Neural progenitor cell (in vitro differentiated cells): Measurements from ENCODE around the gene UHRF1. TPM values are rescaled to one million over a fixed set of nuclear protein-coding genes. Genes with fewer than 3 reads are reported as not detected.

Experiments used
- DNase-seq: peaks from one replicate; pipeline ENCODE4 v3.0.0-alpha.2; 2016; ENCODE audit warnings: low spot score
- H2AFZ ChIP-seq: fragments of 200-600 bp; sonication (generic); replicated peaks from 2 replicates; pipeline ENCODE4 v1.6.1; 2016; ENCODE audit warnings: antibody characterized with exemption
- H3F3A ChIP-seq: fragments of 200-600 bp; sonication (generic); 2 replicates; pipeline ENCODE4 v1.6.1; 2016; ENCODE audit warnings: antibody characterized with exemption, low read depth
- H3K27ac ChIP-seq: fragments of 200-600 bp; sonication (generic); 2 replicates; pipeline ENCODE4 v1.5.1; 2016; ENCODE audit warnings: mild to moderate bottlenecking
- H3K27me3 ChIP-seq: fragments of 200-600 bp; sonication (generic); 2 replicates; pipeline ENCODE4 v1.6.1; 2016; ENCODE audit warnings: mild to moderate bottlenecking, moderate library complexity
- H3K36me3 ChIP-seq: fragments of 200-600 bp; sonication (generic); 2 replicates; pipeline ENCODE4 v1.5.1; 2016
- H3K4me1 ChIP-seq: fragments of 200-600 bp; sonication (generic); 2 replicates; pipeline ENCODE4 v1.6.1; 2016; ENCODE audit warnings: mixed run types
- H3K4me2 ChIP-seq: fragments of 200-600 bp; sonication (generic); 2 replicates; pipeline ENCODE4 v1.6.1; 2016
- H3K4me3 ChIP-seq: fragments of 200-600 bp; sonication (generic); 2 replicates; pipeline ENCODE4 v1.5.1; 2016
- H3K79me2 ChIP-seq: fragments of 200-600 bp; sonication (generic); 2 replicates; pipeline ENCODE4 v1.6.1; 2016; ENCODE audit warnings: low read depth
- H3K9ac ChIP-seq: fragments of 200-600 bp; sonication (generic); 2 replicates; pipeline ENCODE4 v1.6.1; 2016
- H3K9me3 ChIP-seq: fragments of 200-600 bp; sonication (generic); 2 replicates; pipeline ENCODE4 v1.5.1; 2016; ENCODE audit warnings: low read depth
- H4K20me1 ChIP-seq: fragments of 200-600 bp; sonication (generic); 2 replicates; pipeline ENCODE4 v1.6.1; 2016; ENCODE audit warnings: low read depth
- H3K27ac Mint-ChIP-seq: 3 replicates; pipeline ENCODE4 v1.8.0; 2021; ENCODE audit warnings: mixed read lengths
- H3K27me3 Mint-ChIP-seq: 2 replicates; pipeline ENCODE4 v1.8.0; 2022; ENCODE audit warnings: low read depth, mild to moderate bottlenecking, inconsistent platforms, moderate library complexity, mixed read lengths; ENCODE audit not compliant: insufficient read depth
- H3K36me3 Mint-ChIP-seq: 3 replicates; pipeline ENCODE4 v1.8.0; 2021; ENCODE audit warnings: mixed read lengths
- H3K4me1 Mint-ChIP-seq: 3 replicates; pipeline ENCODE4 v1.8.0; 2021; ENCODE audit warnings: mixed read lengths
- H3K4me3 Mint-ChIP-seq: 3 replicates; pipeline ENCODE4 v1.8.0; 2021; ENCODE audit warnings: mild to moderate bottlenecking, moderate library complexity, mixed read lengths
- H3K9me3 Mint-ChIP-seq: 3 replicates; pipeline ENCODE4 v1.8.0; 2020; ENCODE audit warnings: mixed read lengths
- EZH2 ChIP-seq: fragments of 200-600 bp; sonication (generic); IDR thresholded peaks from 2 replicates; pipeline ENCODE4 v1.6.1; 2017; ENCODE audit warnings: antibody characterized with exemption, mild to moderate bottlenecking, moderate library complexity
- EZH2phosphoT487 ChIP-seq: fragments of 200-600 bp; sonication (generic); IDR thresholded peaks from 2 replicates; pipeline ENCODE4 v1.6.1; 2017; ENCODE audit warnings: antibody characterized with exemption
- total RNA-seq: library from RNA; depleted of rRNA; stranded (reverse); fragments of >200 nt; gene quantifications from 2 replicates; pipeline ENCODE4 v1.2.3, GENCODE V29; 2015; ENCODE audit warnings: low replicate concordance
- TF ChIP-seq, protein P1 (sequence below): fragments of 200-600 bp; sonication (generic); IDR thresholded peaks from 2 replicates; pipeline ENCODE4 v1.5.1; 2017; ENCODE audit warnings: antibody characterized with exemption, mild to moderate bottlenecking

Gene UHRF1
- total RNA-seq, 1 donor from 2014 or later = 34.1 TPM

DNA sequence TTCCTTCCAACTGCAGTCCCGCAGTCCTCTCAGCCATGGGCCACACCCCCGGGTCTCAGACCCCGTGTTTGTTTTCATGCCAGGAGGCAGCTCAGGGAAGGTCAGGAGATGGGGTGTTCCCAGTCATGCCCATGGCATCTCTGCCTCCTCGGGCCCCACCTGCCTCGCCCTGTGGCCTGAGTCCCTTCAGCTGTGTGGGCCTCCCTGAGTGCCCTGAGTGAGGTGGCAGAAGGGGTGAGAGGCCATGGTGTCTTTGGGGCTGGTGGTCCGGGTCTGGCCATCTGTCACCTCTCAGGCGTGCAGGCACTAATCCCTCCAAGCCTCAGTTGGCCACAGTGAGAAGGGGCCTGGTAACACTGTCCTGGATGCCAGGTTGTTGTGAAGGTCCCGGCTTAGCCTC lies 48.7 kb downstream of the UHRF1 start:
- H3K9ac ChIP-seq = no peak overlapping the region
- no peak overlapping the region for H2AFZ ChIP-seq
- Mint-ChIP-seq H3K36me3 (peaks cover 29% of the 10 kb centered on the region), H3K9me3 (no peaks in the 10 kb centered on the region), H3K27me3 (peaks cover 8% of the 10 kb centered on the region), H3K4me1 (no peaks in the 10 kb centered on the region), H3K27ac (no peak overlapping the region), H3K4me3 (no peak overlapping the region)
- no peak overlapping the region for H3K4me3 ChIP-seq
- no peaks in the 10 kb centered on the region for H3K79me2 ChIP-seq
- H3F3A ChIP-seq = peaks cover 12% of the 10 kb centered on the region
- no peak overlapping the region for H3K4me2 ChIP-seq
- no peaks in the 10 kb centered on the region for H3K27me3 ChIP-seq
- TF ChIP-seq, protein P1, sequence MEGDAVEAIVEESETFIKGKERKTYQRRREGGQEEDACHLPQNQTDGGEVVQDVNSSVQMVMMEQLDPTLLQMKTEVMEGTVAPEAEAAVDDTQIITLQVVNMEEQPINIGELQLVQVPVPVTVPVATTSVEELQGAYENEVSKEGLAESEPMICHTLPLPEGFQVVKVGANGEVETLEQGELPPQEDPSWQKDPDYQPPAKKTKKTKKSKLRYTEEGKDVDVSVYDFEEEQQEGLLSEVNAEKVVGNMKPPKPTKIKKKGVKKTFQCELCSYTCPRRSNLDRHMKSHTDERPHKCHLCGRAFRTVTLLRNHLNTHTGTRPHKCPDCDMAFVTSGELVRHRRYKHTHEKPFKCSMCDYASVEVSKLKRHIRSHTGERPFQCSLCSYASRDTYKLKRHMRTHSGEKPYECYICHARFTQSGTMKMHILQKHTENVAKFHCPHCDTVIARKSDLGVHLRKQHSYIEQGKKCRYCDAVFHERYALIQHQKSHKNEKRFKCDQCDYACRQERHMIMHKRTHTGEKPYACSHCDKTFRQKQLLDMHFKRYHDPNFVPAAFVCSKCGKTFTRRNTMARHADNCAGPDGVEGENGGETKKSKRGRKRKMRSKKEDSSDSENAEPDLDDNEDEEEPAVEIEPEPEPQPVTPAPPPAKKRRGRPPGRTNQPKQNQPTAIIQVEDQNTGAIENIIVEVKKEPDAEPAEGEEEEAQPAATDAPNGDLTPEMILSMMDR = no peak
- TF ChIP-seq EZH2 (no peak), EZH2phosphoT487 (no peak)
- no peak for DNase-seq
- no peaks in the 10 kb centered on the region for H4K20me1 ChIP-seq
- no peaks in the 10 kb centered on the region for H3K9me3 ChIP-seq
- H3K27ac ChIP-seq = no peak overlapping the region
- H3K4me1 ChIP-seq = no peaks in the 10 kb centered on the region
- H3K36me3 ChIP-seq = peaks cover 13% of the 10 kb centered on the region

DNA sequence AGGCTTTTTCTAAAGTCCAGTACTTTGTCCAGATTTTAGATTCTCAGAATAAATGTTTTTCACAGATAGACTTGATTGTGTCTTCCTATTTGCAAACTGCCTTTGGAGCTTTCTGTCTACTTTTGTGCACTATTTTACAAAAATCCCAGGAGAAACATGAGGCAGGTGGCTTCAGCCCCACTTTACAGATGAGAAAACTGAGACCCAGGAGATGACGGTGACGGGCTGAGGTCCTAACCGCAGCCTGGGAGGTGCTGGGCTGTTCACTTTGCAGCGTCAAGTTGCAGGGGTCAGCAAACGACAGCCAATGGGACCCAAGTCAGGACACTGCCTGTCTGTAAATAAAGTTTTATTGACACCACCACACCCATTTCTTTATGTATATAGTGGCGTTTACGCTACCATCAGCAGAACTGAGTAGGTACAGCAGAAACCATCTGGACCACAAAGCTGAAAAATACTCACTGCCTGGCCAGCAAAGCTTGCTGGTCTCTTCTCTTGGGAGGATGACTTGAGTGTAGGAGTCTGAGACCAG lies 52.9 kb downstream of the UHRF1 start:
- no peak overlapping the region for H3K4me3 ChIP-seq
- H3K27ac Mint-ChIP-seq = no peak overlapping the region

DNA sequence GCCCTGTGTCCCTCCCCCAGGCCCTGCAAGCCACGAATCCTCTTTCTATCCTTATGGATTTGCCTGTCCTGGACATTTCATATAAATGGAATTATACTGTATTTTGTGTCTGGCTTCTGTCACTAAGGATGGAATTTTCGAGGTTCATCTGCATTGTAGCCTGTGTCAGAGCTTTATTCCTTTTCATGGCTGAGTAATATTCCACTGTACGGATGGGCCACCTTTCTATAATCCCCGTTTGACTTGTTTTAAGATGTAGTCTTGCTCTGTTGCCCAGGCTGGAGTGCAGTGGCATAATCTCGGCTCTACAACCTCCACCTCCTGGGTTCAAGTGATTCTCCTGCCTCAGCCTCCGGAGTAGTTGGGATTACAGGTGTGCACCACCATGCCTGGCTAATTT lies 55.8 kb downstream of the UHRF1 start:
- Histone ChIP-seq H3K9me3 (no peaks in the 10 kb centered on the region), H3K9ac (no peak overlapping the region), H3K4me3 (no peak overlapping the region), H3K36me3 (peaks cover 14% of the 10 kb centered on the region), H3K4me1 (peaks cover 5% of the 10 kb centered on the region), H2AFZ (no peak overlapping the region), H3K27ac (no peak overlapping the region), H3F3A (peaks cover 61% of the 10 kb centered on the region), H3K79me2 (peaks cover 7% of the 10 kb centered on the region), H3K27me3 (no peaks in the 10 kb centered on the region), H3K4me2 (no peak overlapping the region), H4K20me1 (peaks cover 6% of the 10 kb centered on the region)
- Mint-ChIP-seq H3K4me1 (peaks cover 24% of the 10 kb centered on the region), H3K27me3 (peaks cover 3% of the 10 kb centered on the region), H3K4me3 (no peak overlapping the region), H3K36me3 (peaks cover 13% of the 10 kb centered on the region), H3K27ac (no peak overlapping the region), H3K9me3 (no peaks in the 10 kb centered on the region)
- no peak for DNase-seq
- TF ChIP-seq EZH2 (no peak), EZH2phosphoT487 (no peak)
- TF ChIP-seq, protein P1 = no peak

More for the DNA sequence above, 52.9 kb downstream of the UHRF1 start:
- no peak for DNase-seq
- Histone ChIP-seq H3K4me1 (no peaks in the 10 kb centered on the region), H3K79me2 (no peaks in the 10 kb centered on the region), H3K27ac (no peak overlapping the region), H3K27me3 (no peaks in the 10 kb centered on the region), H4K20me1 (no peaks in the 10 kb centered on the region), H3K36me3 (peaks cover 14% of the 10 kb centered on the region), H3F3A (peaks cover 44% of the 10 kb centered on the region), H2AFZ (no peak overlapping the region), H3K9me3 (no peaks in the 10 kb centered on the region), H3K4me2 (no peak overlapping the region), H3K9ac (no peak overlapping the region)
- Mint-ChIP-seq H3K4me3 (no peak overlapping the region), H3K27me3 (peaks cover 2% of the 10 kb centered on the region), H3K9me3 (no peaks in the 10 kb centered on the region), H3K4me1 (peaks cover 11% of the 10 kb centered on the region), H3K36me3 (peaks cover 18% of the 10 kb centered on the region)
- no peak for TF ChIP-seq EZH2phosphoT487
- TF ChIP-seq, protein P1 = no peak
- TF ChIP-seq EZH2 = no peak
